ENCODE measurements around the gene SPACA5.
"Not testable (repeated sequence)": the region's sequence is repeated elsewhere in the genome, so short reads cannot be mapped to it uniquely, and the experiment has no call there.

Gene SPACA5

GRCh38 chrX:48027545-48027944 lies 20.8 kb downstream of the SPACA5 start:
- H3K4me3 ChIP-seq (ENCODE audit: low read length); H3K9ac ChIP-seq (ENCODE audit: low read length); H3K9me3 ChIP-seq (ENCODE audit: control insufficient read depth, low read length); H3K27me3 ChIP-seq (ENCODE audit: control insufficient read depth, insufficient read depth, low read length); H3K36me3 ChIP-seq (ENCODE audit: control insufficient read depth, insufficient read depth, low read length): not testable (repeated sequence)
- peaks cover 19% of the 10 kb centered on the region for H3K4me1 ChIP-seq (ENCODE audit: control insufficient read depth, insufficient read depth, low read length)

GRCh38 chrX:48028091-48028490 lies 21.3 kb downstream of the SPACA5 start:
- no peak overlapping the region for H3K9ac ChIP-seq (ENCODE audit: low read length)
- H3K4me1 ChIP-seq (ENCODE audit: control insufficient read depth, insufficient read depth, low read length), result peaks cover 19% of the 10 kb centered on the region
- H3K4me3 ChIP-seq (ENCODE audit: low read length), result no peak overlapping the region
- no peaks in the 10 kb centered on the region for H3K9me3 ChIP-seq (ENCODE audit: control insufficient read depth, low read length)
- H3K27me3 ChIP-seq (ENCODE audit: control insufficient read depth, insufficient read depth, low read length), result no peaks in the 10 kb centered on the region
- no peaks in the 10 kb centered on the region for H3K36me3 ChIP-seq (ENCODE audit: control insufficient read depth, insufficient read depth, low read length)

- no peak overlapping the region for H3K4me3 ChIP-seq (ENCODE audit: low read length)
- no peaks in the 10 kb centered on the region for H3K36me3 ChIP-seq (ENCODE audit: control insufficient read depth, insufficient read depth, low read length)
- no peaks in the 10 kb centered on the region for H3K27me3 ChIP-seq (ENCODE audit: control insufficient read depth, insufficient read depth, low read length)
- peaks cover 19% of the 10 kb centered on the region for H3K4me1 ChIP-seq (ENCODE audit: control insufficient read depth, insufficient read depth, low read length)
- H3K9ac ChIP-seq (ENCODE audit: low read length), result no peak overlapping the region
- no peaks in the 10 kb centered on the region for H3K9me3 ChIP-seq (ENCODE audit: control insufficient read depth, low read length)
Measured at GRCh38 chrX:48030237-48030636, 23.4 kb downstream of the SPACA5 start.

GRCh38 chrX:48030641-48031173 lies 23.9 kb downstream of the SPACA5 start:
- H3K4me1 ChIP-seq (ENCODE audit: control insufficient read depth, insufficient read depth, low read length), result peaks cover 19% of the 10 kb centered on the region
- not testable (repeated sequence) for H3K27me3 ChIP-seq (ENCODE audit: control insufficient read depth, insufficient read depth, low read length); H3K9me3 ChIP-seq (ENCODE audit: control insufficient read depth, low read length); H3K4me3 ChIP-seq (ENCODE audit: low read length); H3K36me3 ChIP-seq (ENCODE audit: control insufficient read depth, insufficient read depth, low read length); H3K9ac ChIP-seq (ENCODE audit: low read length)

- Histone ChIP-seq H3K9me3 (ENCODE audit: control insufficient read depth, low read length) (no peaks in the 10 kb centered on the region), H3K4me1 (ENCODE audit: control insufficient read depth, insufficient read depth, low read length) (peaks cover 7% of the 10 kb centered on the region), H3K27me3 (ENCODE audit: control insufficient read depth, insufficient read depth, low read length) (no peaks in the 10 kb centered on the region), H3K9ac (ENCODE audit: low read length) (no peak overlapping the region), H3K4me3 (ENCODE audit: low read length) (no peak overlapping the region), H3K36me3 (ENCODE audit: control insufficient read depth, insufficient read depth, low read length) (no peaks in the 10 kb centered on the region)
Measured at GRCh38 chrX:48035891-48036290, 29.1 kb downstream of the SPACA5 start.

- peaks cover 15% of the 10 kb centered on the region for H3K4me1 ChIP-seq (ENCODE audit: control insufficient read depth, insufficient read depth, low read length)
- H3K9ac ChIP-seq (ENCODE audit: low read length), result no peak overlapping the region
- H3K36me3 ChIP-seq (ENCODE audit: control insufficient read depth, insufficient read depth, low read length), result no peaks in the 10 kb centered on the region
- no peaks in the 10 kb centered on the region for H3K9me3 ChIP-seq (ENCODE audit: control insufficient read depth, low read length)
- H3K27me3 ChIP-seq (ENCODE audit: control insufficient read depth, insufficient read depth, low read length), result no peaks in the 10 kb centered on the region
- H3K4me3 ChIP-seq (ENCODE audit: low read length), result no peak overlapping the region
Measured at GRCh38 chrX:48043056-48043455, 36.3 kb downstream of the SPACA5 start.

GRCh38 chrX:48045410-48046311 lies 38.9 kb downstream of the SPACA5 start:
- H3K9me3 ChIP-seq (ENCODE audit: control insufficient read depth, low read length), result no peaks in the 10 kb centered on the region

GRCh38 chrX:48046846-48047245 lies 40.1 kb downstream of the SPACA5 start:
- Histone ChIP-seq H3K4me1 (ENCODE audit: control insufficient read depth, insufficient read depth, low read length) (peaks cover 15% of the 10 kb centered on the region), H3K4me3 (ENCODE audit: low read length) (no peak overlapping the region), H3K27me3 (ENCODE audit: control insufficient read depth, insufficient read depth, low read length) (no peaks in the 10 kb centered on the region), H3K9me3 (ENCODE audit: control insufficient read depth, low read length) (no peaks in the 10 kb centered on the region), H3K36me3 (ENCODE audit: control insufficient read depth, insufficient read depth, low read length) (no peaks in the 10 kb centered on the region), H3K9ac (ENCODE audit: low read length) (no peak overlapping the region)

More at GRCh38 chrX:48045410-48046311, 38.9 kb downstream of the SPACA5 start:
- Histone ChIP-seq H3K36me3 (ENCODE audit: control insufficient read depth, insufficient read depth, low read length) (no peaks in the 10 kb centered on the region), H3K4me1 (ENCODE audit: control insufficient read depth, insufficient read depth, low read length) (peaks cover 15% of the 10 kb centered on the region), H3K27me3 (ENCODE audit: control insufficient read depth, insufficient read depth, low read length) (no peaks in the 10 kb centered on the region), H3K4me3 (ENCODE audit: low read length) (no peak overlapping the region), H3K9ac (ENCODE audit: low read length) (no peak overlapping the region)

GRCh38 chrX:48058621-48059295 lies 52.0 kb downstream of the SPACA5 start:
- H3K9me3 ChIP-seq (ENCODE audit: control insufficient read depth, low read length), result no peaks in the 10 kb centered on the region

GRCh38 chrX:48059296-48059639 lies 52.5 kb downstream of the SPACA5 start:
- Histone ChIP-seq H3K4me1 (ENCODE audit: control insufficient read depth, insufficient read depth, low read length) (no peaks in the 10 kb centered on the region), H3K36me3 (ENCODE audit: control insufficient read depth, insufficient read depth, low read length) (peaks cover 9% of the 10 kb centered on the region), H3K9me3 (ENCODE audit: control insufficient read depth, low read length) (no peaks in the 10 kb centered on the region), H3K27me3 (ENCODE audit: control insufficient read depth, insufficient read depth, low read length) (no peaks in the 10 kb centered on the region), H3K9ac (ENCODE audit: low read length) (no peak overlapping the region), H3K4me3 (ENCODE audit: low read length) (no peak overlapping the region)

More at GRCh38 chrX:48058621-48059295, 52.0 kb downstream of the SPACA5 start:
- H3K9ac ChIP-seq (ENCODE audit: low read length), result no peak overlapping the region
- H3K4me1 ChIP-seq (ENCODE audit: control insufficient read depth, insufficient read depth, low read length), result no peaks in the 10 kb centered on the region
- no peaks in the 10 kb centered on the region for H3K27me3 ChIP-seq (ENCODE audit: control insufficient read depth, insufficient read depth, low read length)
- H3K36me3 ChIP-seq (ENCODE audit: control insufficient read depth, insufficient read depth, low read length), result peaks cover 9% of the 10 kb centered on the region
- no peak overlapping the region for H3K4me3 ChIP-seq (ENCODE audit: low read length)
